Smooth muscle cell (in vitro differentiated cells): ENCODE results near the gene GRIK4. TPM values are rescaled to one million over a fixed set of nuclear protein-coding genes. Genes with fewer than 3 reads are reported as not detected.

ENCODE experiments used
- DNase-seq: peaks from one replicate; lab custom pipeline; 2025; ENCODE audit not compliant: unreplicated experiment; lab: John Stamatoyannopoulos, UW
- H2AFZ ChIP-seq: fragments of 200-600 bp; sonication (generic); 2 replicates; pipeline ENCODE4 v1.6.0; 2016; ENCODE audit warnings: antibody characterized with exemption, low read depth, mild to moderate bottlenecking
- H3F3A ChIP-seq: fragments of 200-600 bp; sonication (generic); 2 replicates; pipeline ENCODE4 v1.6.0; 2017; ENCODE audit warnings: antibody characterized with exemption, low read depth
- H3K27ac ChIP-seq: fragments of 200-600 bp; sonication (generic); 2 replicates; pipeline ENCODE4 v1.5.1; 2016; ENCODE audit warnings: low read depth, mild to moderate bottlenecking
- H3K27me3 ChIP-seq: fragments of 200-600 bp; sonication (generic); 2 replicates; pipeline ENCODE4 v1.6.1; 2016; ENCODE audit warnings: low read depth, mild to moderate bottlenecking
- H3K36me3 ChIP-seq: fragments of 200-600 bp; sonication (generic); 2 replicates; pipeline ENCODE4 v1.5.1; 2016; ENCODE audit warnings: low read depth
- H3K4me1 ChIP-seq: fragments of 200-600 bp; sonication (generic); 2 replicates; pipeline ENCODE4 v1.5.1; 2016; ENCODE audit warnings: low read depth
- H3K4me2 ChIP-seq: fragments of 200-600 bp; sonication (generic); 2 replicates; pipeline ENCODE4 v1.6.0; 2016; ENCODE audit warnings: mild to moderate bottlenecking
- H3K4me3 ChIP-seq: fragments of 200-600 bp; sonication (generic); 2 replicates; pipeline ENCODE4 v1.5.1; 2016; ENCODE audit warnings: mild to moderate bottlenecking
- H3K79me2 ChIP-seq: fragments of 200-600 bp; sonication (generic); 2 replicates; pipeline ENCODE4 v1.6.0; 2016; ENCODE audit warnings: low read depth, mild to moderate bottlenecking
- H3K9ac ChIP-seq: fragments of 200-600 bp; sonication (generic); 2 replicates; pipeline ENCODE4 v1.6.0; 2016; ENCODE audit warnings: low read depth
- H3K9me3 ChIP-seq: fragments of 200-600 bp; sonication (generic); replicated peaks from 2 replicates; pipeline ENCODE4 v1.5.1; 2016; ENCODE audit warnings: low read depth
- H4K20me1 ChIP-seq: fragments of 200-600 bp; sonication (generic); 2 replicates; pipeline ENCODE4 v1.6.0; 2016; ENCODE audit warnings: low read depth
- WGBS: methylation state at CpG from one replicate; pipeline ENCODE4 v1.1.7; 2016; ENCODE audit warnings: low lambda C conversion rate; 5-methylcytosine and 5-hydroxymethylcytosine counted together
- polyA plus RNA-seq: library from polyadenylated mRNA; unstranded; fragments of >200 nt; fragmentation: Nextera tagmentation; extraction: Ambion mirVana; gene quantifications from 2 replicates; pipeline ENCODE4 v1.2.1, GENCODE V29; 2016
- total RNA-seq: library from RNA; depleted of rRNA; stranded (reverse); fragments of >200 nt; gene quantifications from 2 replicates; pipeline ENCODE4 v1.2.3, GENCODE V29; 2014
- TF ChIP-seq, protein P1 (sequence below): fragments of 200-600 bp; sonication (generic); IDR thresholded peaks from 2 replicates; pipeline ENCODE4 v1.5.1; 2017; ENCODE audit warnings: borderline replicate concordance, mild to moderate bottlenecking, antibody characterized with exemption; ENCODE audit not compliant: insufficient read depth, poor library complexity, severe bottlenecking

GRIK4 gene
- total and polyA plus RNA-seq, 2 experiments from 2014 or later = not detected

DNA sequence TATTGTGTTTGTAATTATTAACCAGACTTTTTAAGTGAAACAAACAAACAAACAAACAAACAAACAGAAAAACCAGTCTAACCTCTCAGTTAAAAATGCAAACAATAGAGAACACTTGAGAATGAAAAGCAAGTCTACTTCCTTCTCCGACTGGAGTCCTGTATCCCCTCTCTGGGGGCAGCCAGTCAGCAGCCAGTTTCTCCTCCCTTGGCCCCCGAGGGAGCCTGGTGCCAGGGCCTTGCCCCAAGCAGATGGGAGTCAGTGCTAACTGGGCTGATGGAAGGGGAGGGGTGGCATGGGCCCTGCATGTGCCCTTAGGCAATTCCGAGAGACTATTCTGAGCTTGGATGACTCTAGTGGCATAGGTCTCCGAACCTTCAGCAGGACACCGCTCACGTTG is 137.2 kb downstream of the GRIK4 start:
- no peaks in the 10 kb centered on the region for H3K9me3 ChIP-seq
- no peak for DNase-seq
- no peaks in the 10 kb centered on the region for H3F3A ChIP-seq
- TF ChIP-seq, protein P1, sequence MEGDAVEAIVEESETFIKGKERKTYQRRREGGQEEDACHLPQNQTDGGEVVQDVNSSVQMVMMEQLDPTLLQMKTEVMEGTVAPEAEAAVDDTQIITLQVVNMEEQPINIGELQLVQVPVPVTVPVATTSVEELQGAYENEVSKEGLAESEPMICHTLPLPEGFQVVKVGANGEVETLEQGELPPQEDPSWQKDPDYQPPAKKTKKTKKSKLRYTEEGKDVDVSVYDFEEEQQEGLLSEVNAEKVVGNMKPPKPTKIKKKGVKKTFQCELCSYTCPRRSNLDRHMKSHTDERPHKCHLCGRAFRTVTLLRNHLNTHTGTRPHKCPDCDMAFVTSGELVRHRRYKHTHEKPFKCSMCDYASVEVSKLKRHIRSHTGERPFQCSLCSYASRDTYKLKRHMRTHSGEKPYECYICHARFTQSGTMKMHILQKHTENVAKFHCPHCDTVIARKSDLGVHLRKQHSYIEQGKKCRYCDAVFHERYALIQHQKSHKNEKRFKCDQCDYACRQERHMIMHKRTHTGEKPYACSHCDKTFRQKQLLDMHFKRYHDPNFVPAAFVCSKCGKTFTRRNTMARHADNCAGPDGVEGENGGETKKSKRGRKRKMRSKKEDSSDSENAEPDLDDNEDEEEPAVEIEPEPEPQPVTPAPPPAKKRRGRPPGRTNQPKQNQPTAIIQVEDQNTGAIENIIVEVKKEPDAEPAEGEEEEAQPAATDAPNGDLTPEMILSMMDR = no peak
- H3K9ac ChIP-seq = no peak overlapping the region
- no peaks in the 10 kb centered on the region for H3K36me3 ChIP-seq
- H3K27me3 ChIP-seq = peaks cover 84% of the 10 kb centered on the region
- H3K27ac ChIP-seq = no peak overlapping the region
- H4K20me1 ChIP-seq = no peaks in the 10 kb centered on the region
- no peak overlapping the region for H3K4me2 ChIP-seq
- H3K79me2 ChIP-seq = no peaks in the 10 kb centered on the region
- no peak overlapping the region for H3K4me3 ChIP-seq
- peaks cover 8% of the 10 kb centered on the region for H3K4me1 ChIP-seq
- 78% methylated on average over 6 of the region's 6 CpGs for WGBS
- no peak overlapping the region for H2AFZ ChIP-seq

GRCh38 chr11:120649316-120649715 is 137.8 kb downstream of the GRIK4 start:
- Histone ChIP-seq H3K4me2 (no peak overlapping the region), H3K4me3 (no peak overlapping the region), H3K4me1 (peaks cover 8% of the 10 kb centered on the region), H3K27me3 (peaks cover 78% of the 10 kb centered on the region), H2AFZ (no peak overlapping the region), H3K9me3 (no peaks in the 10 kb centered on the region), H3K79me2 (no peaks in the 10 kb centered on the region), H4K20me1 (no peaks in the 10 kb centered on the region), H3K9ac (no peak overlapping the region), H3K27ac (no peak overlapping the region), H3K36me3 (no peaks in the 10 kb centered on the region), H3F3A (no peaks in the 10 kb centered on the region)
- TF ChIP-seq, protein P1 = no peak
- WGBS = 82% methylated on average over 5 of the region's 5 CpGs
- no peak for DNase-seq

DNA sequence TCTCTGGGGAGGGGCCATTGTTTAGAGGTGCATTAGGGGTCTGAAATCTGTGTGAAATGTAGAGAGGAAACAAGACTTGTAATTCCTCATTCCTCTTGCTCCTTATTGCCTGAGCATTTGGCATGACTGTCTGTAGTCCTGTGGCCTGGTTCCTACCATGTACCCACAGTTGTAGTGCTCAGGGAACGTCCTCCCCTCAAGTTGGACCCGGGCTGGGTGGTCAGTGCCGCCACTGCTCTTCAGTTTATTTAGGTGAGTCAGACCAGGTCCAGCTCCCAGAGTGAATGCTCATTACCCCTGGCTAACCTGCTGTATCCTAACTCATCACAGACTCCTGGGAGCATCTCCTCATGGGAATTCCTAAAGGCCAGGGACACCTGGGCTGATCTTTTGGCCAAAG is 139.8 kb downstream of the GRIK4 start:
- WGBS = 92% methylated on average over 3 of the region's 3 CpGs
- H3K4me2 ChIP-seq = no peak overlapping the region
- no peaks in the 10 kb centered on the region for H3K36me3 ChIP-seq
- H3K9ac ChIP-seq = no peak overlapping the region
- no peak for DNase-seq
- peaks cover 62% of the 10 kb centered on the region for H3K27me3 ChIP-seq
- TF ChIP-seq, protein P1 = no peak
- H3K4me3 ChIP-seq = no peak overlapping the region
- no peaks in the 10 kb centered on the region for H4K20me1 ChIP-seq
- H3F3A ChIP-seq = no peaks in the 10 kb centered on the region
- H3K9me3 ChIP-seq = no peaks in the 10 kb centered on the region
- H3K79me2 ChIP-seq = no peaks in the 10 kb centered on the region
- no peak overlapping the region for H3K27ac ChIP-seq
- H3K4me1 ChIP-seq = no peaks in the 10 kb centered on the region
- no peak overlapping the region for H2AFZ ChIP-seq

DNA sequence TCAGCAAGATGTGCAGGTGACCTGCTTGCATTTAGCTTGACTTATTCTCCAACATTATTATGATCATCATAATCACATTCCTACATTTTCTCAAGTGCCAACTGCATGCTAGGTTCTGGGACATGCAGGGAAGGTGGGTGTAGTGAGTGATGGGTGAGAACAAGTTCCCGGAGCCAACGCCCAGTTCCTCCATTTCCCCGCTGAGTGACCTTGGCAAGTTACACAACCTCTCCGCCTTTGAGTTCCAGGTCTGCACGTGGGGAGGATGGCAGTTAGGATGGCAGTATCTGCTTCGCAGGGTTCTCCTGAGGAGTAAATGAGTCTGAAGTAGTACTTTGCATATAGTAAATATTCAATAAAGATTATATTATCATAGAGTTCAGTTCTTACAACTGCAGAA is 140.3 kb downstream of the GRIK4 start:
- Histone ChIP-seq H3K9me3 (no peaks in the 10 kb centered on the region), H3K9ac (no peak overlapping the region), H3K4me1 (no peaks in the 10 kb centered on the region), H3K4me3 (no peak overlapping the region), H3K27ac (no peak overlapping the region), H3K4me2 (no peak overlapping the region), H3F3A (no peaks in the 10 kb centered on the region), H3K27me3 (peaks cover 57% of the 10 kb centered on the region), H2AFZ (no peak overlapping the region), H4K20me1 (no peaks in the 10 kb centered on the region), H3K36me3 (no peaks in the 10 kb centered on the region), H3K79me2 (no peaks in the 10 kb centered on the region)
- DNase-seq = no peak
- WGBS = 90% methylated on average over 6 of the region's 6 CpGs
- TF ChIP-seq, protein P1 = no peak
